ENCODE measurements around the gene SLC8A1.

Gene SLC8A1

DNA sequence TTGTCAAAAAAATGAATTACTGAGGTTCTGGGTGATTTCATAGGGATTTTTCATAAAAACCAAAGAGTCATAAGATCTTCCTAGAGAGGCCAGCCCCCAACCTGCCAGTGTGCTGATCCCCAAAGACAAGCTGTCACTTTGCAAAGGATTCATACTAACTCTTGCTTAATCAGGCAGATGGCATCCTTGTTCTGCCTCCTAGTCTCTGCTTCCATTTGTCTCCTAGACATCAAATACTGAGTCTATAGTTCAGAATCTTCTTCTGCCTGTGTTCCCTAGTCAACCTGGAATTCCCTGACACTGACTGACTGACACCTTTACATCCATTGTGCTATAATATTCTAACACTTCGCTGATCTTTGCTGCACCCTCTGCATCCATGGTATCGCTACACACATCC lies 84.9 kb downstream of the SLC8A1 start:
- H3K4me3 ChIP-seq (ENCODE audit: low read length, poor library complexity, severe bottlenecking): no peak overlapping the region
- no peak overlapping the region for H3K4me2 ChIP-seq (ENCODE audit: low read depth, low read length, poor library complexity, severe bottlenecking)
- no peaks in the 10 kb centered on the region for H3K9me2 ChIP-seq (replicated peaks; ENCODE audit: low read depth, low read length)
- H3K27me3 ChIP-seq (ENCODE audit: insufficient read depth, low read length, poor library complexity, severe bottlenecking): no peaks in the 10 kb centered on the region
- no peaks in the 10 kb centered on the region for H3K4me1 ChIP-seq (ENCODE audit: insufficient read depth, low read length, poor library complexity, severe bottlenecking)
- H4K20me1 ChIP-seq (ENCODE audit: insufficient read depth, low read length, poor library complexity, severe bottlenecking): no peaks in the 10 kb centered on the region
- no peaks in the 10 kb centered on the region for H3K36me3 ChIP-seq (ENCODE audit: insufficient read depth, low read length)
- TF ChIP-seq, protein P1, sequence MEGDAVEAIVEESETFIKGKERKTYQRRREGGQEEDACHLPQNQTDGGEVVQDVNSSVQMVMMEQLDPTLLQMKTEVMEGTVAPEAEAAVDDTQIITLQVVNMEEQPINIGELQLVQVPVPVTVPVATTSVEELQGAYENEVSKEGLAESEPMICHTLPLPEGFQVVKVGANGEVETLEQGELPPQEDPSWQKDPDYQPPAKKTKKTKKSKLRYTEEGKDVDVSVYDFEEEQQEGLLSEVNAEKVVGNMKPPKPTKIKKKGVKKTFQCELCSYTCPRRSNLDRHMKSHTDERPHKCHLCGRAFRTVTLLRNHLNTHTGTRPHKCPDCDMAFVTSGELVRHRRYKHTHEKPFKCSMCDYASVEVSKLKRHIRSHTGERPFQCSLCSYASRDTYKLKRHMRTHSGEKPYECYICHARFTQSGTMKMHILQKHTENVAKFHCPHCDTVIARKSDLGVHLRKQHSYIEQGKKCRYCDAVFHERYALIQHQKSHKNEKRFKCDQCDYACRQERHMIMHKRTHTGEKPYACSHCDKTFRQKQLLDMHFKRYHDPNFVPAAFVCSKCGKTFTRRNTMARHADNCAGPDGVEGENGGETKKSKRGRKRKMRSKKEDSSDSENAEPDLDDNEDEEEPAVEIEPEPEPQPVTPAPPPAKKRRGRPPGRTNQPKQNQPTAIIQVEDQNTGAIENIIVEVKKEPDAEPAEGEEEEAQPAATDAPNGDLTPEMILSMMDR (conservative IDR thresholded peaks at IDR 0.05; ENCODE audit: low read length): no peak
- no peak for TF ChIP-seq EZH2phosphoT487 (IDR thresholded peaks at IDR 0.05; ENCODE audit: borderline replicate concordance)
- H3K9ac ChIP-seq (ENCODE audit: low read depth, low read length, poor library complexity, severe bottlenecking): no peak overlapping the region
- H2AFZ ChIP-seq (ENCODE audit: low read length): no peak overlapping the region
- H3K79me2 ChIP-seq (ENCODE audit: insufficient read depth, low read length): no peaks in the 10 kb centered on the region
- no peaks in the 10 kb centered on the region for H3K9me3 ChIP-seq (ENCODE audit: insufficient read depth, low read depth, low read length)
- no peaks in the 10 kb centered on the region for H3F3A ChIP-seq (ENCODE audit: low read depth)

- Histone ChIP-seq H3K27me3 (ENCODE audit: insufficient read depth, low read length, poor library complexity, severe bottlenecking) (no peaks in the 10 kb centered on the region), H3F3A (ENCODE audit: low read depth) (no peaks in the 10 kb centered on the region), H3K79me2 (ENCODE audit: insufficient read depth, low read length) (no peaks in the 10 kb centered on the region), H4K20me1 (ENCODE audit: insufficient read depth, low read length, poor library complexity, severe bottlenecking) (no peaks in the 10 kb centered on the region), H3K4me3 (ENCODE audit: low read length, poor library complexity, severe bottlenecking) (peak overlapping the region; percentile 64), H3K9me2 (replicated peaks; ENCODE audit: low read depth, low read length) (no peaks in the 10 kb centered on the region), H3K36me3 (ENCODE audit: insufficient read depth, low read length) (no peaks in the 10 kb centered on the region), H3K9me3 (ENCODE audit: insufficient read depth, low read depth, low read length) (no peaks in the 10 kb centered on the region), H3K9ac (ENCODE audit: low read depth, low read length, poor library complexity, severe bottlenecking) (peak overlapping the region; percentile 47), H3K4me2 (ENCODE audit: low read depth, low read length, poor library complexity, severe bottlenecking) (peak overlapping the region; percentile 64), H2AFZ (ENCODE audit: low read length) (peak overlapping the region; percentile 30; the same call in 1 of the 2 replicates), H3K4me1 (ENCODE audit: insufficient read depth, low read length, poor library complexity, severe bottlenecking) (no peaks in the 10 kb centered on the region)
- TF ChIP-seq EZH2phosphoT487 (IDR thresholded peaks at IDR 0.05; ENCODE audit: borderline replicate concordance): no peak
- TF ChIP-seq, protein P1 (conservative IDR thresholded peaks at IDR 0.05; ENCODE audit: low read length): no peak
These were observed 87.6 kb downstream of the SLC8A1 start for GRCh38 chr2:40364151-40364874.

DNA sequence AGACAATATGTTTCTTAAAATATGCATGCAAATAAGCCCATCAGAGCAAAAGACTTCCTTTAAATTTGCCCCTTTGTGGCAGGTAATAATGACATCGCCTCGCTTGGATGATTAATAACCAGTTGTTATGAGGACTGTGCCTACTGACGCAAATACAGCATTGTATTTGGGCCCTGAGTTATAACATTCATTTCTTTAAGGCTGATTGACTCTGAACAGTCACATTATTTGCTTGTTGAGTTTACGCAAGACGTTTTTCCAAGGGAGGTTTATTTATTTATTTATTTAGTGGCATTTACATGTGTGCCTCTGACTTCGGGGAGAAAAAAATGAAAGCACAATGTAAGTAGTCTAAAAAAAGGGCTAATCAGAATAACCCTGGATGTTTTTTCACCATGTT lies 88.3 kb downstream of the SLC8A1 start:
- Histone ChIP-seq H4K20me1 (ENCODE audit: insufficient read depth, low read length, poor library complexity, severe bottlenecking) (no peaks in the 10 kb centered on the region), H3K9me2 (replicated peaks; ENCODE audit: low read depth, low read length) (no peaks in the 10 kb centered on the region), H3K27me3 (ENCODE audit: insufficient read depth, low read length, poor library complexity, severe bottlenecking) (no peaks in the 10 kb centered on the region), H3K36me3 (ENCODE audit: insufficient read depth, low read length) (no peaks in the 10 kb centered on the region), H3K9ac (ENCODE audit: low read depth, low read length, poor library complexity, severe bottlenecking) (no peak overlapping the region), H3F3A (ENCODE audit: low read depth) (no peaks in the 10 kb centered on the region), H2AFZ (ENCODE audit: low read length) (no peak overlapping the region), H3K4me3 (ENCODE audit: low read length, poor library complexity, severe bottlenecking) (no peak overlapping the region), H3K4me1 (ENCODE audit: insufficient read depth, low read length, poor library complexity, severe bottlenecking) (no peaks in the 10 kb centered on the region), H3K9me3 (ENCODE audit: insufficient read depth, low read depth, low read length) (no peaks in the 10 kb centered on the region), H3K79me2 (ENCODE audit: insufficient read depth, low read length) (no peaks in the 10 kb centered on the region), H3K4me2 (ENCODE audit: low read depth, low read length, poor library complexity, severe bottlenecking) (no peak overlapping the region)
- TF ChIP-seq, protein P1 (conservative IDR thresholded peaks at IDR 0.05; ENCODE audit: low read length): no peak
- no peak for TF ChIP-seq EZH2phosphoT487 (IDR thresholded peaks at IDR 0.05; ENCODE audit: borderline replicate concordance)
